Thyroid gland (tissue), 4 donors: ENCODE measurements around the gene ASCC1.

Source experiments
- CTCF ChIP-seq, 6 experiments: fragments of 200-600 bp in 3 of 6; fragments of 450-650 bp in 3 of 6; sonication (generic) in 3 of 6; IDR thresholded peaks; one replicate each; pipeline ENCODE4 v1.5.1; 2016 to 2019; ENCODE audit warnings: antibody characterized with exemption in 6 of 6, mild to moderate bottlenecking in 2 of 6, inconsistent platforms in 1 of 6, moderate library complexity in 1 of 6
- POLR2A ChIP-seq, 2 donors: fragments of 450-650 bp; IDR thresholded peaks; one replicate each; pipeline ENCODE4 v1.6.1; 2017; ENCODE audit warnings: antibody characterized with exemption in 2 of 2, mild to moderate bottlenecking in 2 of 2, moderate library complexity in 1 of 2

- TF ChIP-seq CTCF (IDR thresholded peaks at IDR 0.05): no peak
- no peak for TF ChIP-seq POLR2A (IDR thresholded peaks at IDR 0.05)
Measured at GRCh38 chr10:72124381-72124780, 91.7 kb downstream of the ASCC1 start.
